Measurements from ENCODE around the gene UGT1A1.
A peak's percentile ranks its signal among the peaks of the same experiment; 100 is the strongest.

UGT1A1 gene

DNA sequence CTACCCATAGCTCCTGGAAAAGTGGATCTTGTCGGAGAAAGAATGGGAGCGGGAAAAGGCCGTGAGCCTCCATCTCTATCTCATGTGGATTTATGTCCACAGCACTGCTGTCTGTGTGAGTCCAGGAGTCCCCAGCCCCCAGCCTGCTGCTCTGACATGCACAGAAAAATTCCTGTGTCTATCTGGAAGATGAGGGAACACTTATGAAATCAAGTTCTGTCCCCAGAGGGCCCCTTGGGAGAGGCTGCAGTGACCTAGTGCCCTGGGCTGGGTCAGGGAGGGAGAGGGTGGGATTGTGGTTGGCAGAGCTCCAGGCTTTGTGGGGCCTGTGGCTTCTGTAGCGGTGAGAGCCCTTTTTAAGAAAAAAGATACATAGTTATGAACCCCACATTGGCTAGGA is 56.7 kb downstream of the UGT1A1 start:
- TF ChIP-seq, protein P1, sequence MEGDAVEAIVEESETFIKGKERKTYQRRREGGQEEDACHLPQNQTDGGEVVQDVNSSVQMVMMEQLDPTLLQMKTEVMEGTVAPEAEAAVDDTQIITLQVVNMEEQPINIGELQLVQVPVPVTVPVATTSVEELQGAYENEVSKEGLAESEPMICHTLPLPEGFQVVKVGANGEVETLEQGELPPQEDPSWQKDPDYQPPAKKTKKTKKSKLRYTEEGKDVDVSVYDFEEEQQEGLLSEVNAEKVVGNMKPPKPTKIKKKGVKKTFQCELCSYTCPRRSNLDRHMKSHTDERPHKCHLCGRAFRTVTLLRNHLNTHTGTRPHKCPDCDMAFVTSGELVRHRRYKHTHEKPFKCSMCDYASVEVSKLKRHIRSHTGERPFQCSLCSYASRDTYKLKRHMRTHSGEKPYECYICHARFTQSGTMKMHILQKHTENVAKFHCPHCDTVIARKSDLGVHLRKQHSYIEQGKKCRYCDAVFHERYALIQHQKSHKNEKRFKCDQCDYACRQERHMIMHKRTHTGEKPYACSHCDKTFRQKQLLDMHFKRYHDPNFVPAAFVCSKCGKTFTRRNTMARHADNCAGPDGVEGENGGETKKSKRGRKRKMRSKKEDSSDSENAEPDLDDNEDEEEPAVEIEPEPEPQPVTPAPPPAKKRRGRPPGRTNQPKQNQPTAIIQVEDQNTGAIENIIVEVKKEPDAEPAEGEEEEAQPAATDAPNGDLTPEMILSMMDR (IDR thresholded peaks at IDR 0.05; ENCODE audit: low read depth, low read length) = no peak
- no peak for DNase-seq (ENCODE audit: low read depth in 2 of 2)
- no peak overlapping the region for H3K4me3 ChIP-seq (replicated peaks in 1 of 2; ENCODE audit: low read depth in 2 of 2, low read length in 2 of 2)

DNA sequence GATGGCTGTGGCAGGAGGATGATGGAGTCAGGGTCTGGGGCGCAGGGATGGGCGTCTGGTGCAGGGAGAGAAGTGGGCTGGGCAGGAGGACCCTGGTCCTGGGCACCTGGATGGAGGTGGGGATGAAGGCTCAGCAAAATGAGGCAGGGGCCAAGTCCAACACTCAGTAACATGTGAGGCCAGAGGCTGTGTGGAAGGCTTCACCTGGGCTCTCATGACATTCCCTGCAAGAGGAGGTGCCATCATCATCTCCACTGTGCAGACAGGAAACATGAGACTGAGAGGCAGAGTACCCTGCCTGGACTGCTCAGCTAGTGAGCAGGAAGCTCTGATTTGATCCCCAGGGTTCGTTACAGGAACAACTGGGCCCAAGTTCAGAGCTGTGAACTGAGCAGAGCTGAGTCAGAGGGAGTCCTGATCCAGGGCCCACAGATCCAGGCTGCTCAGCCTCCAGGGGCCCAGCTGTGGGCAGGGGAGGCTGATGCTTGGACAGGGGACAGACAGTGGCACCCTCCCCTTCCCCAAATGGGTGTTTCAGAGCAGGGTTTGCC is 57.4 kb downstream of the UGT1A1 start:
- TF ChIP-seq, protein P1 (IDR thresholded peaks at IDR 0.05; ENCODE audit: low read depth, low read length) = no peak
- DNase-seq (ENCODE audit: low read depth in 2 of 2) = peak; percentile 23 to 40

DNA sequence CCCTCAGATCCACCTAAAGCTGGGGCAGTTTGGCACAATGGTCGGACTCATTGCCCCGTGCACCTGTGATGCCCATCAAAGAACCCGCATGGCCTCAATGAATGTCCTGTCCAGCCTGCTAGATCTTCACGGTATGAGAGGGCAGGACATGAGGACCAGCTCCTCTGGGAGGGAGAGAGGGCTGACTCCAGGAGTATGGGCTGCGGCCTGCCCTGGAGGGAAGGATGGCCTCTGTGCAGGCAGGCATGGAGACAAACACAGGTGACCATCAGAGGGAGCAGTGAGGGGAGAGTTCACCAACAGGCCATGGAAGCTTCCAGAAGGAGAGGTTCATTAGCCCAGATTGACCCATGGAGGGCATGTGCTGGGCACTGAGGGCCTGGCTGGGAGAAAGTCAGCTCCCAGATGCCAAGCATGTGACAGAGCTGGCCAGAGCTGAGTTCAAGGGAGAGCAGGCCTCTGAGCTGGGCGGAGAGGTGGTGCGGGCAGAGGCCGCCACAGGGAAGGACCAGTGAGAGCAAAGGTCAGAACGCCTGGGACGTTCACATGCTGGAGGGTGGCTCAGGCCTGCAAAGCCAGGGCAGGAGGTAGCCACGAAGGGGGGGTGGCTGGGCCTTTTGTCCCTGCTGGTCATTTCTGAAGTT is 58.0 kb downstream of the UGT1A1 start:
- TF ChIP-seq, protein P1 (IDR thresholded peaks at IDR 0.05; ENCODE audit: low read depth, low read length) = no peak
- H3K4me3 ChIP-seq (replicated peaks in 1 of 2; ENCODE audit: low read depth in 2 of 2, low read length in 2 of 2) = no peak overlapping the region
- no peak for DNase-seq (ENCODE audit: low read depth in 2 of 2)

More for the DNA sequence above, 57.4 kb downstream of the UGT1A1 start:
- H3K4me3 ChIP-seq (replicated peaks in 1 of 2; ENCODE audit: low read depth in 2 of 2, low read length in 2 of 2) = no peak overlapping the region

DNA sequence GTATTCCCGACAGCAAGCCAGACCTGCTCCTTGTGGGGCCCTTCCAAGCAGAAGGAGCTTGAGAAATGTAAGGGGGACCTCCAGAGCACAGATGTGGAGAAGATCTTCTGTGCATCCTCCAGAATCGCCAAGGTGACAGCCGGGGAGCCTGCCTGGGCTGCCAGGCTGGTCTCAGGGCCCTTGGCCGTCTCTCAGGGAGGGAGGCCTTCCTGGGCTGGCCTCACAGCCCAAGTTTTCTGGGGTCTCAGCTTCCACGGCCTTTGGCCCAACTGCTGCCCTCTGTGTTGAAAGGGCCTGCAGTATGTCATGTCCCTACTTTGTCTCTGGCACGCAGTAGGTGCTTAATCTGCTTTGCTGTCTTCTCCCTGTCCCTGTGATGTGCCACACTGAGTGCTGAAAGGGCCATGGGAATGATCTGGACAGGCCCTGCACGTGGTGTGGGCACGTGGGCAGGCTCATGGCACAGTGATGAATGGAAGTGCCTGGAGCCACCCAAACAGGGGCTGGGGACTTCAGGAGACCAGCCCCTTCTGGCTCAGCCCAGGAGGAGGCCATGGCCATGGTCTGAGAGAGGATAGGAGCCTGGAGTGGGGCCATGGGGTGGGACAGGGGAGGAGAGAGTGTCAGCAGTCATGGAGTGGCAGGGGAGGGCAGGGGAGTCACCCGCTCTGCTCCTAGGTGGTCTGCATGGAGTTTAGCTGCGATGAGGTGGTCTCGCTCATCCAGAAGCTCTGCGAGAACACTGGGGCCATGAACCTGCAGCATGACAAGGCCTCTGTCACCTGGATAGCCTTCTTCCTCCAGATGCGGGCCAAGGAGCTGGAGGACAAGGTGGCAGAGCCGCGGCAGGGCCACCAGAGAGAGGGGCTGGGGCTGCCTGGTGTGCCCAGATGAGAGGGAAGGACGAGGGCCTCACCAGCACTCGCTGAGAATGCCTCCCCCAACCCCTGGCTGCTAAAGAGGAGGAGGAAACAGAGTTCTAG is 58.9 kb downstream of the UGT1A1 start:
- H3K4me3 ChIP-seq (replicated peaks in 1 of 2; ENCODE audit: low read depth in 2 of 2, low read length in 2 of 2) = no peak overlapping the region
- TF ChIP-seq, protein P1 (IDR thresholded peaks at IDR 0.05; ENCODE audit: low read depth, low read length) = no peak
- no peak for DNase-seq (ENCODE audit: low read depth in 2 of 2)

DNA sequence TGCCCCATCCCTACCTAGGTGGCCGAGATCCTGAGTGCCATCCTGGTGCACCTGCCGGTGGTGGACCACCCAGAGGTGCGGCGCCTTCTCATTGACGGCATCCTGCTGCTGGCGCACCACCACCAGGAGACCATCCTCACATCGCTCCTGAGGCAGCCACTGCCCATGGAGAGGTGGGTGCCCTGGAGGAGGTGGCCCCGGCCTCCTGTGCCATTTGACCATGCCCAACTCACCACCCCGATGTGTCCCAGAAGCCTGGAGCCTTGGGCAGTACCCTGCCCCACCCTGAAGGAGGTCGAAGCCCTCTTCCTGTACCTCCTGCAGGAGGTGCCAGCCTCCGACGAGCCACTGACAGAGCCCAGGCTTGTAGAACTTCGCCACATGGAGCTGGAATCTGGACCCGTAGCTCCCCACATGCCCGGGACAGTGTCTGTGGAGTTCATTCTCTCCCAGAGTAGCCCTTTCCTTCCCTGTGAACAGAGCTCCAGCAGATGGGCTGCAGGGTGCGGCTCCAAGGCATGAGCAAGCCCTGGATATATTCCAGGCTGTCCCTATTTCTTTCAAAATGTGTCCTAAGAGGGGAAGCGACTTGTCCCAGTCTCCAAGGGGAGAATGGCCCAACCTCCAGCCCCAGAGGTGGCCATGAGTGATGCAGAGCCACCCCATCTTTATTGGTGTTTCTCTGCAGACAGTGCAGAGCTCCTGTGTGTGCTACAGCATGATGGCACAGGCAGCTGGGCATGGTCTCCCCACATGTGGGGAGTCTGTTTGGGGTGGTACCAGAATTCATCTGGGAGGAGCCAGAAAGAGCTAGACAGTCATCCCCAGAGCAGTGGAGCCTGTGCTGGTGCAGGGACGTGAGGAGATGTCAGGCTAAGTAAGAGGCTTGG is 60.1 kb downstream of the UGT1A1 start:
- DNase-seq (ENCODE audit: low read depth in 2 of 2) = no peak
- TF ChIP-seq, protein P1 (IDR thresholded peaks at IDR 0.05; ENCODE audit: low read depth, low read length) = no peak
- H3K4me3 ChIP-seq (replicated peaks in 1 of 2; ENCODE audit: low read depth in 2 of 2, low read length in 2 of 2) = no peak overlapping the region

DNA sequence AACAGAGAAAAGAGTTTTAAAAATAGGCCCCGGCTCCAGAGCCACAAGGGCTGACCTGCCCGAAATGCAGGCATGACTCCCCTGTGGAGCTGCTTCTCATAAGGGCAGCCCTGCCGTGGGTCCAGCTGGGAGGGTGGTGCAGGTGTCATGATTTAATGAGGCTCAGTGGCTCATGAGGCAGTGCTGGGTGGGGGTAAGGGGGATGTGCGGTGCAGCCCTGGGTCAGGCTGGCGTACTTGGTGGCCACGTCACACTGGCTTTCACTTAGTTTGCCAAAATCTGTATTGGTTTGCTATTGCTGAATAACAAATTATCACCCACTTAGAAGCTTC is 60.7 kb downstream of the UGT1A1 start:
- TF ChIP-seq, protein P1 (IDR thresholded peaks at IDR 0.05; ENCODE audit: low read depth, low read length) = no peak
- no peak for DNase-seq (ENCODE audit: low read depth in 2 of 2)
- no peak overlapping the region for H3K4me3 ChIP-seq (replicated peaks in 1 of 2; ENCODE audit: low read depth in 2 of 2, low read length in 2 of 2)

All from cardiac fibroblast (primary cell).